K562 (cell line): ENCODE results near the gene EML1. TPM values are rescaled to one million over a fixed set of nuclear protein-coding genes. Genes with fewer than 3 reads are reported as not detected.

Experiments
- ATAC-seq: fragments of 200-7000 bp; cut with Tn5 transposase; 3 replicates; pipeline ENCODE4 v1.9.1; 2020; ENCODE audit warnings: moderate library complexity
- BruUV-seq: library from RNA; stranded (reverse); fragments of 400-500 nt; replicated peaks from 2 replicates; lab custom pipeline; 2021; lab: Mats Ljungman, UMichigan
- CTCF ChIA-PET: fragments of 300-600 bp; formaldehyde crosslinking; extraction: SDS; loops from one replicate; lab custom pipeline; 2021; ENCODE audit warnings: low intra/inter-chr PET ratio; lab: Yijun Ruan, JAX
- POLR2A ChIA-PET: fragments of 300-600, 350-650 bp; sonication (Branson Sonifier 250); formaldehyde crosslinking; extraction: SDS; loops from one replicate; lab custom pipeline; 2021; ENCODE audit warnings: antibody characterized with exemption, inconsistent platforms; lab: Yijun Ruan, JAX
- DNase-seq, 4 experiments: peaks; one replicate each; pipeline versions ENCODE4 v3.0.0 to v3.0.0-alpha.2; 2011 to 2018; ENCODE audit warnings: low spot score in 3 of 4, mixed read lengths in 3 of 4; ENCODE audit errors: extremely low read depth in 1 of 4
- FAIRE-seq: peaks from 2 replicates; lab custom pipeline; 2011; peaks lifted over from hg19 to GRCh38; lab: Jason Lieb, UNC
- H2AFZ ChIP-seq: 2 replicates; pipeline ENCODE4 v1.6.0; 2011; ENCODE audit warnings: low read depth, low read length, control low read depth, inconsistent platforms
- H3K27ac ChIP-seq: fragments of 200-600 bp; 3 replicates; pipeline ENCODE4 v1.8.0; 2011; ENCODE audit warnings: low read depth, mild to moderate bottlenecking, control low read depth, inconsistent platforms, low read length, moderate library complexity, mixed read lengths; ENCODE audit errors: extremely low read depth
- H3K27me3 ChIP-seq, 2 experiments: fragments of 300-600 bp in 1 of 2; 2 replicates in 1 of 2; 3 replicates in 1 of 2; pipeline versions ENCODE4 v1.6.0 to v1.8.0; 2011; ENCODE audit warnings: inconsistent platforms in 2 of 2, low read length in 2 of 2, mild to moderate bottlenecking in 1 of 2, mixed read lengths in 1 of 2, moderate library complexity in 1 of 2; ENCODE audit not compliant: control insufficient read depth in 2 of 2, insufficient read depth in 2 of 2
- H3K36me3 ChIP-seq: fragments of 300-600 bp; 3 replicates; pipeline ENCODE4 v1.8.0; 2011; ENCODE audit warnings: mild to moderate bottlenecking, low read length, inconsistent platforms; ENCODE audit not compliant: control insufficient read depth, insufficient read depth
- H3K4me1 ChIP-seq, 2 experiments: fragments of 200-600 bp in 1 of 2; replicated peaks in 1 of 2; 2 replicates in 1 of 2; 3 replicates in 1 of 2; pipeline versions ENCODE4 v1.5.1 to v1.8.0; 2011; ENCODE audit warnings: inconsistent platforms in 2 of 2, low read length in 2 of 2, mild to moderate bottlenecking in 1 of 2, mixed read lengths in 1 of 2, moderate library complexity in 1 of 2; ENCODE audit not compliant: control insufficient read depth in 2 of 2, insufficient read depth in 2 of 2
- H3K4me2 ChIP-seq: 2 replicates; pipeline ENCODE4 v1.6.1; 2011; ENCODE audit warnings: low read length, control low read depth, inconsistent platforms, mixed read lengths; ENCODE audit not compliant: insufficient read depth
- H3K4me3 ChIP-seq: fragments of 200-600 bp; sonication (generic), shearing (Covaris generic); 2 replicates; pipeline ENCODE4 v1.5.1; 2016; ENCODE audit warnings: control low read depth, inconsistent platforms
- H3K79me2 ChIP-seq: fragments of 200-600 bp; 3 replicates; pipeline ENCODE4 v1.8.0; 2011; ENCODE audit warnings: low read length, inconsistent platforms; ENCODE audit not compliant: control insufficient read depth, insufficient read depth
- H3K9ac ChIP-seq, 2 experiments: 2 replicates each; pipeline versions ENCODE4 v1.6.0 to v1.6.1; 2011; ENCODE audit warnings: low read depth in 2 of 2, low read length in 2 of 2, control low read depth in 1 of 2, inconsistent platforms in 1 of 2, mild to moderate bottlenecking in 1 of 2, mixed read lengths in 1 of 2; ENCODE audit not compliant: insufficient read depth in 1 of 2
- H3K9me1 ChIP-seq: one replicate; pipeline ENCODE4 v1.6.0; 2011; ENCODE audit warnings: inconsistent platforms, mild to moderate bottlenecking, low read length, moderate library complexity; ENCODE audit not compliant: control insufficient read depth, insufficient read depth
- H3K9me3 ChIP-seq: replicated peaks from 2 replicates; pipeline ENCODE4 v1.5.1; 2011; ENCODE audit warnings: low read depth, low read length, inconsistent platforms; ENCODE audit not compliant: control insufficient read depth, insufficient read depth
- H4K20me1 ChIP-seq: replicated peaks from 2 replicates; pipeline ENCODE4 v1.6.1; 2011; ENCODE audit warnings: low read length, inconsistent platforms, mixed read lengths; ENCODE audit not compliant: control insufficient read depth, insufficient read depth
- ARID1B ChIP-seq: fragments of 450-650 bp; IDR thresholded peaks from 2 replicates; pipeline ENCODE4 v1.6.1; 2016; ENCODE audit warnings: antibody characterized with exemption, mild to moderate bottlenecking, inconsistent platforms
- BHLHE40 ChIP-seq: IDR thresholded peaks from 2 replicates; pipeline ENCODE4 v1.6.1; 2011; ENCODE audit warnings: low read length, improper control_type of control experiment
- CBFB ChIP-seq: sonication (generic); formaldehyde crosslinking; IDR thresholded peaks from 2 replicates; pipeline ENCODE4 v1.4.0; 2020; ENCODE audit warnings: mild to moderate bottlenecking, missing genetic modification reagents
- HDAC2 ChIP-seq: fragments of 450-650 bp; IDR thresholded peaks from 2 replicates; pipeline ENCODE4 v1.6.1; 2016; ENCODE audit warnings: mild to moderate bottlenecking
- KDM1A ChIP-seq, 2 experiments: fragments of 450-650 bp; IDR thresholded peaks; 2 replicates each; pipeline ENCODE4 v1.6.1; 2016; ENCODE audit warnings: mild to moderate bottlenecking in 2 of 2
- MAZ ChIP-seq, 2 experiments: fragments of 450-650 bp in 1 of 2; sonication (generic) in 1 of 2; formaldehyde crosslinking; IDR thresholded peaks in 1 of 2; conservative IDR thresholded peaks in 1 of 2; 2 replicates each; pipeline versions ENCODE4 v1.4.0 to v1.5.0; 2020; ENCODE audit warnings: mild to moderate bottlenecking in 1 of 2, missing genetic modification reagents in 1 of 2
- MLX ChIP-seq, 2 experiments: fragments of 450-650 bp in 1 of 2; sonication (generic) in 1 of 2; formaldehyde crosslinking; conservative IDR thresholded peaks; 2 replicates each; pipeline versions ENCODE4 v1.4.0 to v1.8.1; 2020 to 2022; ENCODE audit warnings: mild to moderate bottlenecking in 1 of 2, missing genetic modification reagents in 1 of 2
- MTA1 ChIP-seq: fragments of 450-650 bp; IDR thresholded peaks from 2 replicates; pipeline ENCODE4 v1.6.1; 2017; ENCODE audit warnings: borderline replicate concordance
- MYC ChIP-seq, 2 experiments: fragments of 250-450 bp in 1 of 2; sonication (Bioruptor Pico) in 1 of 2; IDR thresholded peaks; 2 replicates each; pipeline versions ENCODE4 v1.5.1 to v1.6.1; 2012 to 2021; ENCODE audit warnings: low read depth in 2 of 2, borderline replicate concordance in 1 of 2, improper control_type of control experiment in 1 of 2, low read length in 1 of 2, mild to moderate bottlenecking in 1 of 2, moderate library complexity in 1 of 2
- PML ChIP-seq: IDR thresholded peaks from 2 replicates; pipeline ENCODE4 v1.6.1; 2012; ENCODE audit warnings: low read length, inconsistent platforms
- RCOR1 ChIP-seq, 2 experiments: IDR thresholded peaks; 2 replicates each; pipeline ENCODE4 v1.6.1; 2012; ENCODE audit warnings: low read depth in 2 of 2, low read length in 2 of 2, borderline replicate concordance in 1 of 2, improper control_type of control experiment in 1 of 2
- TAF15 ChIP-seq: fragments of 200-400 bp; formaldehyde crosslinking; IDR thresholded peaks from 2 replicates; pipeline ENCODE4 v1.6.1; 2017; ENCODE audit warnings: mild to moderate bottlenecking, low read depth, low read length, moderate library complexity
- TCF3 ChIP-seq: sonication (generic); formaldehyde crosslinking; IDR thresholded peaks from 2 replicates; pipeline ENCODE4 v1.4.0; 2020; ENCODE audit warnings: mild to moderate bottlenecking, missing genetic modification reagents
- ZNF609 ChIP-seq: sonication (generic); formaldehyde crosslinking; IDR thresholded peaks from 2 replicates; pipeline ENCODE4 v1.8.1; 2023; ENCODE audit warnings: missing genetic modification reagents, mild to moderate bottlenecking, borderline replicate concordance
- WGBS: fragments of 100-300 bp; shearing (Covaris generic); methylation state at CpG from one replicate; pipeline ENCODE4 v1.1.6; 2016; ENCODE audit warnings: low coverage, mixed read lengths; ENCODE audit not compliant: insufficient coverage; ENCODE audit errors: missing lambda C conversion rate; 5-methylcytosine and 5-hydroxymethylcytosine counted together
- in situ Hi-C: fragments of 300-500 bp; cut with MboI; formaldehyde crosslinking; loops from 4 replicates; pipeline ENCODE4 v1.15.0; 2018; ENCODE audit warnings: inconsistent platforms, mixed read lengths
- intact Hi-C: fragments of 100-400 bp; cut with micrococcal nuclease; formaldehyde crosslinking; loops from 2 replicates; pipeline ENCODE4 v1.14.2; 2022
- polyA plus RNA-seq, 8 experiments: library from polyadenylated mRNA; depleted of rRNA in 4 of 8; stranded (reverse) in 5 of 8; unstranded in 3 of 8; fragments of >200 nt; fragmentation: Nextera tagmentation in 2 of 8; fragmentation: Illumina TruSeq in 1 of 8; extraction: Ambion mirVana in 2 of 8; extraction: Trizol in 1 of 8; gene quantifications; 2 replicates each; pipeline versions ENCODE4 v1.2.1 to v1.2.3, GENCODE V29; 2011 to 2014; ENCODE audit warnings: inconsistent platforms in 1 of 8, missing spikeins in 1 of 8
- total RNA-seq, 7 experiments: library from RNA; depleted of rRNA in 6 of 7; stranded (reverse); fragments of >200 nt in 6 of 7; fragmentation: Illumina TruSeq in 2 of 7; extraction: Trizol in 2 of 7; gene quantifications; 2 replicates each; pipeline versions ENCODE4 v1.2.1 to v1.2.3, GENCODE V29; 2011 to 2021; ENCODE audit warnings: low replicate concordance in 1 of 7

EML1 gene
- total and polyA plus RNA-seq, 9 of the 15 experiments (the other 6 are each of a cell fraction or from before 2014, with no cell fraction given): 0.01 to 0.35 (median 0.07) TPM; not detected in 2

- intact Hi-C loops (no loop called here), in situ Hi-C loops (no loop called here)
- ChIA-PET CTCF (no interaction called here), POLR2A (interaction anchor here (0.8 to 1.1 kb wide), 2 partner anchors 52 to 62 kb away, joined by 3 read pairs; no protein-coding TSS in a partner anchor)
- Histone ChIP-seq H3K9ac (no peak overlapping the region), H3K9me3 (no peaks in the 10 kb centered on the region), H2AFZ (no peak overlapping the region), H3K36me3 (no peaks in the 10 kb centered on the region), H4K20me1 (no peaks in the 10 kb centered on the region), H3K27me3 (peaks cover 11 to 57% of the 10 kb centered on the region in 2 experiments; a peak in 4 of 5 replicates), H3K27ac (no peak overlapping the region), H3K79me2 (no peaks in the 10 kb centered on the region), H3K9me1 (no peaks in the 10 kb centered on the region), H3K4me3 (no peak overlapping the region), H3K4me2 (no peak overlapping the region), H3K4me1 (no peaks in the 10 kb centered on the region)
- FAIRE-seq (no peak), DNase-seq (peak in 1 of 4 experiments; percentile 7), ATAC-seq (peak; percentile 64)
- 2% methylated on average over 7 of the region's 8 CpGs for WGBS
- no TSS peak for BruUV-seq
- no peak for TF ChIP-seq BHLHE40
- TF ChIP-seq CBFB (CRISPR knock-in tag): peak; percentile 97
- 0 out of 2 replicates have a peak, but pooled peaks have one; percentile 36 for TF ChIP-seq PML
- peak; percentile 26; the same call in 1 of the 2 replicates for TF ChIP-seq ARID1B
- TF ChIP-seq MLX (CRISPR knock-in tag; conservative IDR thresholded peaks at IDR 0.05): no peak
- TF ChIP-seq MAZ (CRISPR knock-in tag; conservative IDR thresholded peaks at IDR 0.05 in 1 of 2, IDR thresholded peaks at IDR 0.05 in 1 of 2): peak in 1 of 2 experiments; percentile 25; a peak in 1 of 4 replicates
- TF ChIP-seq HDAC2: peak; percentile 64; the same call in 1 of the 2 replicates
- TF ChIP-seq TCF3 (CRISPR knock-in tag): no peak
- peak; percentile 55 for TF ChIP-seq MYC (IDR thresholded peaks at IDR 0.05; ENCODE audit: low read depth, low read length)
- TF ChIP-seq MYC (CRISPR knock-in tag; IDR thresholded peaks at IDR 0.05; ENCODE audit: borderline replicate concordance, low read depth): no peak
- TF ChIP-seq RCOR1 (IDR thresholded peaks at IDR 0.05; ENCODE audit: borderline replicate concordance in 1 of 2, low read depth in 2 of 2, low read length in 2 of 2): peak in 1 of 2 experiments; percentile 90; a peak in 2 of 4 replicates
- TF ChIP-seq ZNF609 (CRISPR knock-in tag): peak; percentile 99; the same call in 1 of the 2 replicates
- TF ChIP-seq KDM1A (IDR thresholded peaks at IDR 0.05): peak; percentile 86 to 87
- no peak for TF ChIP-seq TAF15
- peak; percentile 61; the same call in 1 of the 2 replicates for TF ChIP-seq MTA1
These were observed 28.6 kb downstream of the EML1 start for GRCh38 chr14:99821519-99822508.
